GM12891 (cell line): Measurements from ENCODE around the gene ADAP1.
A peak's percentile ranks its signal among the peaks of the same experiment; 100 is the strongest.

Experiments used
- DNase-seq: peaks from one replicate; pipeline ENCODE4 v3.0.0; 2011; ENCODE audit warnings: low spot score; ENCODE audit not compliant: insufficient read length
- FAIRE-seq: peaks from 2 replicates; lab custom pipeline; 2011; peaks lifted over from hg19 to GRCh38; lab: Jason Lieb, UNC
- PAX5 ChIP-seq: IDR thresholded peaks from 2 replicates; pipeline ENCODE4 v1.6.1; 2011; ENCODE audit warnings: low read length, moderate library complexity, mild to moderate bottlenecking; ENCODE audit not compliant: insufficient read depth, severe bottlenecking
- POLR2A ChIP-seq: IDR thresholded peaks from 2 replicates; pipeline ENCODE4 v1.6.1; 2011; ENCODE audit warnings: low read depth, low read length, control low read depth
- POLR2AphosphoS5 ChIP-seq: IDR thresholded peaks from 2 replicates; pipeline ENCODE4 v1.6.1; 2011; ENCODE audit warnings: low read depth, low read length, control low read depth
- POU2F2 ChIP-seq: IDR thresholded peaks from 2 replicates; pipeline ENCODE4 v1.6.1; 2011; ENCODE audit warnings: low read depth, mild to moderate bottlenecking, control low read depth, low read length, moderate library complexity
- SPI1 ChIP-seq: IDR thresholded peaks from 2 replicates; pipeline ENCODE4 v1.6.1; 2011; ENCODE audit warnings: low read depth, low read length, control low read depth
- TAF1 ChIP-seq: IDR thresholded peaks from 2 replicates; pipeline ENCODE4 v1.6.1; 2011; ENCODE audit warnings: low read depth, low read length, control low read depth

The ADAP1 gene

GRCh38 chr7:906776-907157 is 47.7 kb downstream of the ADAP1 start:
- no peak for TF ChIP-seq TAF1
- TF ChIP-seq PAX5: no peak
- TF ChIP-seq SPI1: no peak
- no peak for TF ChIP-seq POLR2AphosphoS5
- TF ChIP-seq POU2F2: no peak
- no peak for TF ChIP-seq POLR2A
- DNase-seq (no peak), FAIRE-seq (no peak)

GRCh38 chr7:904847-905246 is 49.6 kb downstream of the ADAP1 start:
- DNase-seq (no peak), FAIRE-seq (no peak)
- TF ChIP-seq POU2F2: no peak

GRCh38 chr7:903921-904755 is 50.3 kb downstream of the ADAP1 start:
- no peak for DNase-seq
- FAIRE-seq: no peak
- no peak for TF ChIP-seq SPI1
- no peak for TF ChIP-seq POU2F2
- TF ChIP-seq POLR2A: no peak
- no peak for TF ChIP-seq PAX5
- TF ChIP-seq TAF1: no peak

GRCh38 chr7:902996-903395 is 51.5 kb downstream of the ADAP1 start:
- DNase-seq: no peak
- TF ChIP-seq PAX5: no peak
- no peak for TF ChIP-seq POLR2AphosphoS5
- TF ChIP-seq POLR2A: no peak
- no peak for TF ChIP-seq SPI1
- TF ChIP-seq TAF1: no peak
- TF ChIP-seq POU2F2: no peak
- no peak for FAIRE-seq

GRCh38 chr7:901388-902154 is 52.9 kb downstream of the ADAP1 start:
- DNase-seq: peak; percentile 94
- TF ChIP-seq POLR2AphosphoS5 (no peak), POU2F2 (no peak), PAX5 (no peak), SPI1 (no peak), POLR2A (no peak), TAF1 (no peak)
- peak; percentile 69 for FAIRE-seq

- DNase-seq (no peak), FAIRE-seq (no peak)
- TF ChIP-seq POLR2AphosphoS5: no peak
- no peak for TF ChIP-seq PAX5
- no peak for TF ChIP-seq SPI1
- no peak for TF ChIP-seq POU2F2
- no peak for TF ChIP-seq TAF1
- no peak for TF ChIP-seq POLR2A
These were observed 53.5 kb downstream of the ADAP1 start for GRCh38 chr7:901041-901387.

- no peak for TF ChIP-seq PAX5
- no peak for TF ChIP-seq POU2F2
- no peak for TF ChIP-seq POLR2AphosphoS5
- TF ChIP-seq TAF1: no peak
- no peak for TF ChIP-seq POLR2A
- no peak for TF ChIP-seq SPI1
- no peak for DNase-seq
- FAIRE-seq: no peak
These were observed 54.0 kb downstream of the ADAP1 start for GRCh38 chr7:900331-901040.

GRCh38 chr7:899806-900205 is 54.7 kb downstream of the ADAP1 start:
- TF ChIP-seq TAF1: no peak
- no peak for TF ChIP-seq POLR2A
- no peak for TF ChIP-seq POLR2AphosphoS5
- TF ChIP-seq POU2F2: no peak
- DNase-seq (no peak), FAIRE-seq (no peak)

- FAIRE-seq: no peak
These were observed 55.4 kb downstream of the ADAP1 start for GRCh38 chr7:898855-899681.

More at GRCh38 chr7:898855-899681, 55.4 kb downstream of the ADAP1 start:
- TF ChIP-seq TAF1 (no peak), POU2F2 (no peak), POLR2AphosphoS5 (no peak), POLR2A (no peak), SPI1 (no peak), PAX5 (no peak)
- DNase-seq: no peak
